Iris pigment epithelial cell (primary cell): ENCODE results near the gene ANKLE1.
"Not testable (repeated sequence)": the region's sequence is repeated elsewhere in the genome, so short reads cannot be mapped to it uniquely, and the experiment has no call there.

Source experiments
- DNase-seq: peaks from one replicate; pipeline ENCODE4 v3.0.0-alpha.2; 2011; ENCODE audit warnings: low read depth

The ANKLE1 gene

DNA sequence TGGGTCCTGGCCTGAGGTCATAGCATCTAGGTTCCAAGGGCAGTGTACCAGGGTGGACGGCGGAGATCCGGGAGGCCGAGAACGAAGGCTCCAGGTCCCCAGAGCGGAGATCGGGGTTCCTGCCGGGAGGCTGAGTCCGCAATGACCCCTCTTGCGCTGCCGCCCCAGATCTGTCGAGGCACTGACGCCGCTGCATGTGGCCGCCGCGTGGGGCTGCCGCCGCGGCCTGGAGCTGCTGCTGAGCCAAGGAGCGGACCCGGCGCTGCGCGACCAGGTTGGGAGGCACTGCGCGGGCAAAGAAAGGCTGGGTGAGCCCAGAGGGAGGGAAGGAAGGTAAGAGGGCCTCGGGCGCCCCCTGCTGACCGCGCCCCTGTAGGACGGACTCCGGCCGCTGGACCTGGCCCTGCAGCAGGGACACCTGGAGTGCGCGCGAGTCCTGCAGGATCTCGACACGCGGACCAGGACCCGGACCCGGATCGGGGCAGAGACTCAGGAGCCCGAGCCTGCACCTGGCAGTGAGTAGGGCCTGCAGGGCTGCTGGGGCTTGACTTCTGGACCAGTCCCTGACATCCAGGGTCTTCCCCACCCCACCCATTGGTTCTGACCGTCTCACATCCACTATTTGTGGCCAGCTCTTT, 906 bp downstream of the ANKLE1 start:
- peak; percentile 65 for DNase-seq

DNA sequence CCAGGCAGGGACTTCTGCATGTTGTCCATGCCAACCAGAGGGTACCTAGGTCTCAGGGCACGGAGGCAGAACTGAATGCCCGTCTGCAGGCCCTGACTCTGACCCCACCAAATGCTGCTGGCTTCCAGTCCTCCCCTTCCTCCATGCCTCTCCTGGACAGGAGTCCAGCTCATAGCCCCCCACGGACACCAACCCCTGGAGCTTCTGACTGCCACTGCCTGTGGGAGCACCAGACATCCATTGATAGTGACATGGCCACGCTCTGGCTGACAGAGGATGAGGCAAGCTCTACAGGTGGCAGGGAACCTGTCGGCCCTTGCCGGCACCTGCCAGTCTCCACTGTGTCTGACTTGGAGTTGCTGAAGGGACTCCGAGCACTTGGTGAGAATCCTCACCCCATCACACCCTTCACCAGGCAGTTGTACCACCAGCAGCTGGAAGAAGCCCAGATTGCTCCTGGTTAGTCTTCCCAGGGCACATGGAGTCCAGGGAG, 1.8 kb downstream of the ANKLE1 start:
- no peak for DNase-seq

DNA sequence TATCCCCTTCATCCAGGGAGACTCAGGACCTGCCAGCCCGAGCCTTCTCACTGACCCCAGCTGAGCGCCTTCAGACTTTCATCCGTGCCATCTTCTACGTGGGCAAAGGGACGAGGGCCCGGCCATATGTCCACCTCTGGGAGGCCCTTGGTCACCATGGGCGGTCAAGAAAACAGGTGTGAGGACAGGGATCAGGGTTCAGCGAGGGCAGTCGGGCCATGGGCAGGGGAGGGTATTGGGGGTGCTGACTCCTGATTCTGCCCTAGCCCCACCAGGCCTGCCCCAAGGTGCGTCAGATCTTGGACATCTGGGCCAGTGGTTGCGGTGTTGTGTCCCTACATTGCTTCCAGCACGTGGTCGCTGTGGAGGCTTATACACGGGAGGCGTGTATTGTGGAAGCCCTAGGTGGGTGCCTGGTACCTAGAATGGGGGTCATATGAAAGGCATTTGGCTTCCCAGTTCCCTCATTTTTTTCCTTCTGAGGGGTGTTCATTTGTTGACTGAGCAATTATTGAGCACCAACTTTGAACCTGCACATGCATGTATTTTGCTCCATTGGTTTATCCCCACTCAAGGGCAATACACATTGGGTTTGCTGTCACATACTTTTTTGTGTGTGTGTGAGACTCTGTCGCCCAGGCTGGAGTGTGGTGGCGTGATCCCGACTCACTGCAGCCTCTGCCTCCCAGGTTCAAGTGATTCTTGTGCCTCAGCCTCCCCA, 3.9 kb downstream of the ANKLE1 start:
- no peak for DNase-seq

DNA sequence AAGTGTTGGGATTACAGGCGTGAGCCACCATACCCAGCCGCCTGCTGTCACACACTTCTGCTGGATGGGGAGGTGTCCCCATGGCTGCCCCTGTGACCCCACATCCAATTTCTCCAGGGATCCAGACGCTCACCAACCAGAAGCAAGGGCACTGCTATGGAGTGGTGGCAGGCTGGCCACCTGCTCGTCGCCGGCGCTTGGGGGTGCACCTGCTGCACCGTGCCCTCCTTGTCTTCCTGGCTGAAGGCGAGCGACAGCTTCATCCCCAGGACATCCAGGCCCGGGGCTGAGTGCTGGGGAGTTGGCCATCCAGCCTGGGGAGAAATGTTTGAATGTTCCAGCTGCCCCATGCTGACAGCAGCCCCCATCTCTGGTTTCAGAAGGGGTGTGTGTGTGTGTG, 4.6 kb downstream of the ANKLE1 start:
- no peak for DNase-seq

DNA sequence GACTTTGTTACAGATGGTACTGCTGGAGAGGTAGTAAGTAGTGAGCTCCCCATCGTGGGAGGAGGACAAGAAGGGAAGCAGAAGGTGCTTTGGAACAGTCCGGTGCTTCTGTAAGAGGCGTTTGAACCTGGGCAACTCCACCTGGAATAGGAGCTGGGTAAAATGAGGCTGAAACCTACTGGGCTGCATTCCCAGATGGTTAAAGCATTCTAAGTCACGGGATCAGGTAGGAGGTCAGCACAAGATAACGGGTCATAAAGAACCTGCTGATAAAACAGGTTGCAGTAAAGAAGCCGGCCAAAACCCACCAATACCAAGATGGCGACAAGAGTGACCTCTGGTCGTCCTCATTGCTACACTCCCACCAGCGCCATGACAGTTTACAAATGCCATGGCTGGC, 5.1 kb downstream of the ANKLE1 start:
- no peak for DNase-seq

DNA sequence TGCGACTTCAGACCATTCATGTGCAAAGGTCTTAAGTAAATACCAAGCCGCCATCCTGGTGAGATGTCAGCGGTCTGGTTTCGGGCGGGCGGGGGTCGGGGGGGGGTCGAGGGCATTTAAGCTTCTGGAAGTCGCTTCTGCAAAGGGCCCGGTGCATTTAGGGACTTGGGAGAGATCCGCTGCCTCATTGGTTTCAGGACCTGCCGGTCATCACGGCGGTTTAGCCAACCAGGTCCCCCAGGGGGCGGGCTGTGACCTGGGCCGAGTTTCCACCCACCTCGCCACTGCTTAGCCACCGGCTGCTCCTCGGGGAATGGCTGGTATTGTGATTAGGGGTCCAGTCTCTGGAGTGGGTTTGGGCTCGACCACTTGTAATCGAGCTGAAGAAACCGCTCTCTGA, 7.8 kb downstream of the ANKLE1 start:
- peak; percentile 90 for DNase-seq

DNA sequence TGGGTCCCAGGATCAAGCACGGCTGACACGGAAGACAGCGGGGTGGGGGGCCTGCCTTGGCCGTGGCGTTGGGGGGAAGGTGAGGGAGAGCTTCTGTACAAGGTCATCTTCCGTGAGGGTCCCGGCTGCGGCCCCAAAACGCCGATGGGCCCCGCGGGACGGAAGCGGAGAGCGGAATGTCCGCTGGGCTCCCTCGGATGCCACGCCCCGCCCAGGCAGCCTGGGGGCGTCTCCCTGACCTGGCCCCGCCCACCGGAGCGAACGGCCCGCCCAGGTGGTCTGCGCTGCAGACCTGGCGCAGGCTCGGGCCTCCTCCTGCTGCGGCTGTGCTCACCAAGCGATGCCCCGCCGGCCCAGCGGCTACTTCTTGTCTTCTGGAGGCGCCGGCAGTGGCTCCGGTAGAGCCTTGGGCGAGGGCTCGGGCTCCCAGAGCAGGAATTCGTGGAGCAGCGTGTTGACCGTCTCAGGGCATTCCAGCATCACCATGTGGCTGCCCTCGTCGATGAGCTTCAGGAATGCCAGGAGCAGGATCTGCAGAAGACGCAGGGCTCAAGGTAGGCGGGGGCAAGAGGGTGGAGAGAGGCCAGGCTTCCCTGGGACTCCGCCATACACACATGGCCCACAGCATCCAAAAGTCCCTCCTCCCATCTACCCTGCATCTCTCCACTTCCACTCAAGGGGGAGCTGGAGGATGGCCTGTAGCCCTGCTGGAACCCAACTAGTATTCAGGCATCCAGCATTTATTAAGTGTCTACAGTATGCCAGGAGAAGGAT, 10.8 kb downstream of the ANKLE1 start:
- DNase-seq = peak; percentile 88

DNA sequence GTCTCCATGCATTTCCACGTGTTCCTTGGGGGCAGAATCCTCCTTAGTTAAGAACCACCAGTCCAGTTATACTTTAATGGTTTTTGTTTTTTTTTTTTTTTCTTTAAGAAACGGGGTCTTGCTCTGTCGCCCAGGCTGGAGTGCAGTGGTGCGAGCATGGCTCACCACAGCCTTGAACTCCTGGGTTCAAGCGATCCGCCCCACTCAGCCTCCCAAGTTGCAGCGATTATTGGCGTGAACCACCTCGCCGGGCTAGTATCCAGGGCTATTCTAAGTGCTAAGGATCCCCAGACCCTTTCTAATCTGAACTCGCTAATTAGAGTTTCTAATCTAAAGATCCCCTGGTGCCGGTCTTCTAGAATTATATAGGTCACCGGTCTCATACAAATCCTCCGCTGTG, 11.9 kb downstream of the ANKLE1 start:
- DNase-seq = no peak

DNA sequence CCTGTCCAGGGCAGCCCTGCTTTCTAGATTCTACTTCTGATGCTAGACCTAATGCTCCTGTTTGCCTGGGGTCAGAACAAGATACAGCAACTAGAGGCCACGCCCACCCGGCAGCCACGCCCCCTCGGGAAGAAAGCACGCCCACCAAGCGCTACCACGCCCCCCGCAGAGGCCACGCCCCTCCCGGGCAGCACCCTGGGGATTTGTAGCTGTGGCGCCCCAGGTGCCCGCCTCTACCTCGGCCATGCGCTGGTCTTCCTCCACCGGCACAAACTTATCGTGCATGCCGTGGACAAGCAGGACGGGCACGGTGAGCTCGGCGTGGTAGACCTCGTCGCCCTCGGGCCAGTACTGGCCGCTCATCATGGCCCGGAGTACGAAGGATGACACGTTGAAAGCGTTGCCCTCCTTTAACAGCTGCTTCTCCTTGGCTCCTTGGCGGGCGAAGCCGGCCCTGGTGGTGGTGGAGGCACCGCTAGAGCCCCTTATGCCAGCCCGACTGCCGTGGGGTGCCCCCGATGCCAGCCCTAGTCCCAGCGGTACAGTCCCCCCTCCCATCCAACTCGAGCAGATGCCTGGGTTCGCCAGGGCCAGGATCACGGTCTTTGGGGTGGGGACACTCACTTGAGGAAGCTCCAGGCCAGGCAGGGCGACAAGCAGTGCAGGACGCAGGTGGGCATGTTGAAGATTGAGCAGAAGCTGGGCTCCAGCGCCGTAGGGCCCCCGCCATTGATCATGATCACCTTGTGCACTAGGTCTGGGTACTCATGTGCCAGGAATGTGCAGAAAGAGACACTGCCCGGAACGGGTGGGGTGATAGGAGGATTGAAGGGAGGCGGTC, 12.6 kb downstream of the ANKLE1 start:
- peak; percentile 18 for DNase-seq

DNA sequence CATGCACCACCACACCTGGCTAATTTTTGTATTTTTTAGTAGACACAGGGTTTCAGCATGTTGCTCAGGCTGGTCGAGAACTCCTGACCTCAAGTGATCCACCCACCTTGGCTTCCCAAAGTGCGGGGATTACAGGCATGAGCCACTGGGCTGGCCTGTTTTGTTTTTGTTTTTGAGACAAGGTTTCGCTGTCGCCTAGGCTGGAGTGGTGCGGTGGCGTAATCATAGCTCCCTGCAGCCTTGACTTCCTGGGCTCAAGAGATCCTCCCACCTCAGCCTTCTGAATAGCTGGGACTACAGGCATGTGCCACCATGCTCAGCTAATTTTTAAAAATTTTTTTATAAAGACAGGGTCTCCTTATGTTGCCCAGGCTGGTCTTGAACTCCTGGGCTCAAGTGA, 13.8 kb downstream of the ANKLE1 start:
- DNase-seq = not testable (repeated sequence)

DNA sequence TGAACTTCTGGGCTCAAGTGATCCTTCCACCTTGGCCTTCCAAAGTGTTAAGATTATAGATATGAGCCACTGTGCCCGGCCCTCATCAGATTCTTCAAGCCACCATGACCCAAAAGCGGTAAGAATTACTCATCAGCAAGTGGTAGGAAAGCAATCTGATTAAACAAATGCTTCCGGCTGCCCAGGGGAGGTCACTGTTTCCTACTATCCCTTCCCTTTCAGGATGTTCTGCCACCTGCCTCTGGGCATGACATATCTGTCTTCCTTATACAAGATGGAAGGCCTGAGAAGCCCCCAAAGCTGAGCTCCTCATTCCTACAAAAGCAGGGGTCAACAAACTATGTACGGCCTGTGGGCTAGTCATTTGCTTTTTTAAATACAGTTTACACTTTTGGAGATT, 14.6 kb downstream of the ANKLE1 start:
- DNase-seq = peak; percentile 67

DNA sequence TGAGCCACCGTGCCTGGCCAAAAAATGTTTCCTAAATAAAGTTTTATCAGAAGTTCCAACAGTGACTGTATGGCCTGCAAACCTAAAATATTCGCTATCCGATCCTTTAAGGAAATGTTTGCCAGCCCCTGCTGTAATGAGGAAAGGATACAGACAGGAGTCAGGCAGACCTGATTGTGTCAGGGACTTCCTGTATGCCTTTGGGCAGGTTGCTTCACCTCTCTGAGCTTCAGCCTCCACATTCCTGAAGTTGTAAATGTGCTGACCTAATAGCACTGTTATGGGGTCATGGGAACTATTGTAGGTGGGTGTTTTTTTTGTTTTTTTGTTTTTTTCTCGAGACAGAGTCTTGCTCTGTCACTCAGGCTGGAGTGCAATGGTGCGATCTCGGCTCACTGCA, 15.3 kb downstream of the ANKLE1 start:
- DNase-seq = peak; percentile 50

DNA sequence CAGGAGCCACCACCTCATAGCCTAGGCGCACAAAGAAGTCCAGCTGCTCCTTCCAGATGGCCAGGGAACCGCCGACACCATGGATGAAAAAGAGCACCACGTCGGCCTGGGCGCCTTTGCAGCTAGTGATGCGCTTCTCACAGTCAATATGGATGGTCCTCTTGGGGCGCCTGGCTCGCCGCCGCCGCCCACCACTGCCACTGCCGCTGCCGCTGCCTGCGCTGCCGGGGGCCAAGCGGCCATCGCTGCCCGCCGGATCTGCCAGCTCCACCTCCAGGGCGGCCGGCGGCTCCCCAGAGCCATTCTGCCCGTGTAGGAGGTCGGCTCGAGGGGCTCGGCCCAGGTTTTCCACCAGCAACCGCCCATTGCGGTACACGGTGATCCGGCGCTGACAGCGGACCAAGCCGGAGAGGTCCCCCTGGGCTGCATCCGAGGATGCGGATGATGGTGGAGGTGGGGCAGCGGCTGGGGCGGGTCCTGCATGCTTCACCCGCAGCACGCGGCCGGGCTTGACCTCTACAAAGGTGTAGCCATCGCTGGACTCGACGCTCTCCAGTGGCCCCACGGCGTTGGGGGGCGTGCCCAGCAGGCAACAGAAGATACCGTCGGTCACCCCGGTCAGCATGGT, 19.4 kb downstream of the ANKLE1 start:
- no peak for DNase-seq

DNA sequence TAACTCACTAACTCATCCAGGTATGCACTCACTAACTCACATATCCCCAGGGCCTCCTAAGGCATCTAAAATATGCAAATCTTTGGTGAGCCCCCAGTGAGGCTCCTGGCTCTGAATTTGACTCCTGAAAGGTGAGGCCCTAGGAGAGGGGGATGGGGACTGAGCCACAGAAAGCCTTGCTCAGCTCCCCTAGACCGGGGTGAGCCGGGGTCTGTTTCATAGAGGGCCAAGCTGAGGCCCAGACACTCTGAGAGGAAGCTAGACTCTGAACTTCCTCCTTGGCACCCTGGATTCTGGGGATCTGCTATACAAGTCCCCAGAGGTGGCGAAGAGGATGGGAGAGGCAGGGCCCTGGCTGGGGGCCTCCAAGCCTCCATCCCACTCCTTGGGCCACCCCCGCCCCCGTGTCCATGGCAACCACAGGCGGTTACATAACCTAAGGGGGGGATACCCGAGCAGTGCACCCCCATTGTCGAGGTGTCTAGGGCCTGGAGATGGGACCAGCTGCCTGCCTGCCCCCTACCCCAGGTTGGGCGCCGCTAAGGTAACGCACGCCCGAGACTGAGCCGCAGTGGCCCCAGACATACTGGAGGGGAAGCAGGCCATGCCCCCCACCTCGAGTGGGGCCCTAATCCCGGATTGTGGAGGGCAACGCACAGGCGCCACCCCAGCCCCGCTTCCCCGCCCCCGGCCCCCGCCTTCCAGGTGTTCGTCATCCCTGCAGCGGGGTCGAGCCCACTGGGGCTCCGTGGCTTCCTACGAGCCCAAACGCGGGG, 20.9 kb downstream of the ANKLE1 start:
- no peak for DNase-seq

DNA sequence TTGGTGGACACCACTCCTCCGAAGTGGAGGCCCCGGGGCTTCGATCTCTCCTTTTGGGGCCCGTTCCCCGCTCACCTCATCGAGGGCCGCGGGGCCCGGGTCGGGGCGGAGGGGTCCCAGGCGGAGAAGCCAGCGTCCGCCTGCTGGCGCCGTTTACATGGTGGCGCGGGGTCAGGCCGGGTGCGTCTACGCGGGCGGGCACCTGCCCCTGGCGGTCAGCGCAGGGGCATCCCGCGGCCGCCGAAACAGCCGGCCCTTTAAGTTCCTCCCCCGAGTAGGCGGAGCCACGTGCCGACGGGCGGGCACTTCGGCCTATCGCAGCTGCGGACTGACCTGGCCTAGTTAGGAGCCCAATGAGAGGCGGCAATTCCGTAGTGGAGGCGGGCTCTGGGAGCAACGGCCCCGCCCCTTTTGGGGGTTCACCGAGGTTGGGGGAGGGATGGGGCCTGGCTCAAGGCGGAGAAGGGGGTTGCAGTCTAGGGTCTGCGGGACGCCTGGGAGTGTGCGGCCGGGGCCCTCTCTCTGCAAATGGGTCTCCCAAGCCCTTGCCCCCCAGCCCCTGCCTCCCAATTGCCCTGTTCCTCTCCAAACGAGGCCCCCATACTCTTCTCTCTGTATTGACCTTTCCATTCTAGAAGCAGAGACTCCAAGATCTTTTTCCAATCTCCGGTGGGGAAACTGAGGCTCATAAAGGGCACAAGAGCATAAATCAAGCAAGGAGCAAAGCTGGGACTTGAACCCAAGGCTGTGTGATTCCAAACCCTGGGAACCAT, 21.7 kb downstream of the ANKLE1 start, which contains the start of gene ABHD8:
Gene ABHD8, minus strand, starts transcription at position 259 of the 773 bp plus-strand sequence. CDS start 1,809 bp downstream, outside the sequence.
- DNase-seq = peak; percentile 95

DNA sequence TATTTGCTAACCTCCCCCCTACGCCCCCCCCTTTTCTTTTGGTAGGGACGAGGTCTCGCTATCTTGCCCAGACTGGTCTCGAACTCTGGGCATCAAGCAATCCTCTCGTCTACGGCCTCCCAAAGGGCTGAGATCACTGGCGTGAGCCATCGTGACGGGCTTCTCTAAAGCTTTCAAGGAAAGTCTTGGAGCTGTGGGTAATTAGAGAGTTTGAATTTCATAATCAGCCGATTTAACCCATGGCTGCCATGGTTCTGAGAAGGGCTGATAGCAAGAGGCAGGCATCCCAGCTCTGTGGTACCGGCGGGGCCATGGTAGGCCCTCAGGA, 22.2 kb downstream of the ANKLE1 start:
- DNase-seq = no peak

DNA sequence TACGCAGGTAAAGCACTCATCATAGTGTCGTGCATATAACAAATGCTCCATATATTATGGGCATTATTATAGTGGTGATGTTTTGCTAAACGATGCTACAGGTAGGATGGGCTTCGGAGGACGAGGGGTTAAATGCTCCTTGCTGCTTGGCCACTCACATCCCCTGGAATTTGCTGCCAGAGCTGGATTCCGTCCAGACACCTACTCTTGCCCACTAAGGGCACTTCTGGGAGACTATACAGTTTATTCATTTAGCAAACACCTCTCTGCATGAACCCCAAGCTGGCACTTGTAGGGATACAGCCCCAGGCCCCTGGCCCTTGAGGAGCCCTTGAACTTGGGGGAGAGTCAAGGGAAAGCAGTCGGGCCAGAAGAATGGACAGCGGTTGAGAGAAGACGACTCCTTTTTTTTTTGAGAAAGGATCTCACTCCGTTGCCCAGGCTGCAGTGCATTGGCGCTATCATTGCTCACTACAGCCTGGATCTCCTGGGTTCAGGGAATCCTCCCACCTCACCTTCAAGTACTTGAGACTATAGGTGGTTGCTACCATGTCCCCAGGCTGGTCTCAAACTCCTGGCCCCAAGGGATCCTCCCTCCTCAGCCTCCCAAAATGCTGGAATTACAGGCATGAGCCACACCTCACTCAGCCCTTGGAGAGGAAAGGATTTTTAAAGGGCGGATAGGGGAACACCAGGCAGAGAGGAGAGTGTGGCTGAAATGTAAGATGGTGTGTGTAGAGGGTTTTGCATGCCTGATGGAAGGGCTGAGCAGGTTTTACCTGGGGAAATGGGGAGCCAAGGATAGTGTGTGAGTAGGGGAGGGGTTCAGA, 22.9 kb downstream of the ANKLE1 start:
- no peak for DNase-seq

DNA sequence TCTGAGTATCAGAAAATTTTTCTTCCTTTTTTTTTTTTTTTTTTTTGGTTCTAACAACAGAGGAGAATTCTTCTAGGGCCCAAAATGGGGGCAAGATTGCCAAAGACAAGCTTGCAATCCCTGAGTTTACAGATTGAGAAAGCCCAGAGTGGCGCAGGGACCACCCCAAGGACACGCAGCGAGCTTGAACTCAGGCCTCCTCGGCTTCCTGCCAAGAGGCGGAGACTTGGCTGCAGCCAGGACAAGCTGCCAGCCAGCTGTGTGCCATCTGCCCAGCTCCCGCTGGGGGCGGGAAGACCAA, 23.5 kb downstream of the ANKLE1 start:
- no peak for DNase-seq
